Liver (tissue), 9 donors: ENCODE measurements around the gene P3H2. TPM values are rescaled to one million over a fixed set of nuclear protein-coding genes. Genes with fewer than 3 reads are reported as not detected.

ENCODE experiments used
- DNase-seq: peaks from one replicate; pipeline ENCODE4 v3.0.0-alpha.2; 2017; ENCODE audit warnings: low spot score
- H3K27ac ChIP-seq, 2 donors: one replicate each; pipeline ENCODE4 v1.7.0; 2013; ENCODE audit warnings: inconsistent platforms in 2 of 2, low read length in 2 of 2, control low read depth in 1 of 2, low read depth in 1 of 2, mild to moderate bottlenecking in 1 of 2
- H3K27me3 ChIP-seq, 4 donors: one replicate each; pipeline versions ENCODE4 v1.6.1 to v1.7.0; 2013; ENCODE audit warnings: low read length in 3 of 4, inconsistent platforms in 1 of 4, mild to moderate bottlenecking in 1 of 4, moderate library complexity in 1 of 4; ENCODE audit not compliant: control insufficient read depth in 4 of 4, insufficient read depth in 4 of 4
- H3K36me3 ChIP-seq, 4 donors: one replicate each; pipeline versions ENCODE4 v1.6.1 to v1.7.0; 2013; ENCODE audit warnings: low read length in 3 of 4, mild to moderate bottlenecking in 3 of 4, low read depth in 1 of 4, moderate library complexity in 1 of 4; ENCODE audit not compliant: control insufficient read depth in 4 of 4, insufficient read depth in 3 of 4
- H3K4me1 ChIP-seq, 4 donors: one replicate each; pipeline versions ENCODE4 v1.6.1 to v1.7.0; 2013; ENCODE audit warnings: low read length in 3 of 4, mild to moderate bottlenecking in 3 of 4, moderate library complexity in 1 of 4; ENCODE audit not compliant: control insufficient read depth in 4 of 4, insufficient read depth in 4 of 4
- H3K4me3 ChIP-seq, 3 donors: one replicate each; pipeline versions ENCODE4 v1.6.1 to v1.7.0; 2013; ENCODE audit warnings: low read length in 3 of 3, control low read depth in 1 of 3, low read depth in 1 of 3, mild to moderate bottlenecking in 1 of 3
- H3K9ac ChIP-seq, 2 donors: one replicate each; pipeline ENCODE4 v1.7.0; 2013; ENCODE audit warnings: low read length in 2 of 2, mild to moderate bottlenecking in 2 of 2, moderate library complexity in 2 of 2, control low read depth in 1 of 2, low read depth in 1 of 2
- H3K9me3 ChIP-seq, 4 donors: one replicate each; pipeline versions ENCODE4 v1.6.1 to v1.7.0; 2013; ENCODE audit warnings: low read length in 3 of 4; ENCODE audit not compliant: control insufficient read depth in 4 of 4
- EGR1 ChIP-seq, 2 donors: IDR thresholded peaks; 2 replicates each; pipeline ENCODE4 v1.6.1; 2016 to 2018; ENCODE audit warnings: antibody characterized with exemption in 2 of 2, low read depth in 2 of 2
- FOXA1 ChIP-seq: IDR thresholded peaks from 2 replicates; pipeline ENCODE4 v1.6.1; 2016; ENCODE audit warnings: antibody characterized with exemption
- FOXA2 ChIP-seq: IDR thresholded peaks from 2 replicates; pipeline ENCODE4 v1.6.1; 2016; ENCODE audit warnings: antibody characterized with exemption
- GABPA ChIP-seq, 2 donors: IDR thresholded peaks in 1 of 2; conservative IDR thresholded peaks in 1 of 2; 2 replicates each; pipeline ENCODE4 v1.6.1; 2016; ENCODE audit warnings: antibody characterized with exemption in 2 of 2, mild to moderate bottlenecking in 1 of 2, moderate library complexity in 1 of 2
- HNF4A ChIP-seq, 2 donors: conservative IDR thresholded peaks; 2 replicates each; pipeline ENCODE4 v1.6.1; 2016; ENCODE audit warnings: antibody characterized with exemption in 2 of 2, mild to moderate bottlenecking in 2 of 2
- HNF4G ChIP-seq: IDR thresholded peaks from 2 replicates; pipeline ENCODE4 v1.6.1; 2016; ENCODE audit warnings: antibody characterized with exemption
- JUND ChIP-seq, 2 donors: IDR thresholded peaks; 2 replicates each; pipeline ENCODE4 v1.6.1; 2016; ENCODE audit warnings: antibody characterized with exemption in 2 of 2
- NR2F2 ChIP-seq: IDR thresholded peaks from 2 replicates; pipeline ENCODE4 v1.6.1; 2016; ENCODE audit warnings: antibody characterized with exemption
- RAD21 ChIP-seq, 2 donors: IDR thresholded peaks; 2 replicates each; pipeline ENCODE4 v1.6.1; 2016; ENCODE audit warnings: antibody characterized with exemption in 2 of 2, mild to moderate bottlenecking in 2 of 2
- RXRA ChIP-seq, 2 donors: IDR thresholded peaks; 2 replicates each; pipeline ENCODE4 v1.6.1; 2017 to 2018; ENCODE audit warnings: antibody characterized with exemption in 2 of 2, mild to moderate bottlenecking in 1 of 2
- SP1 ChIP-seq: IDR thresholded peaks from 2 replicates; pipeline ENCODE4 v1.6.1; 2018; ENCODE audit warnings: antibody characterized with exemption, mild to moderate bottlenecking
- TAF1 ChIP-seq: conservative IDR thresholded peaks from 2 replicates; pipeline ENCODE4 v1.6.1; 2016; ENCODE audit warnings: antibody characterized with exemption, mild to moderate bottlenecking
- YY1 ChIP-seq: IDR thresholded peaks from 2 replicates; pipeline ENCODE4 v1.6.1; 2016; ENCODE audit warnings: antibody characterized with exemption, mild to moderate bottlenecking
- WGBS: extraction: QIAGEN DNeasy Blood & Tissue Kit; methylation state at CpG from one replicate; pipeline ENCODE4 v1.1.7; 2013; 5-methylcytosine and 5-hydroxymethylcytosine counted together
- polyA plus RNA-seq, 2 donors: library from polyadenylated mRNA; stranded (reverse) in 1 of 2; unstranded in 1 of 2; fragments of 200-250 nt in 1 of 2; fragments of >200 nt in 1 of 2; fragmentation: Nextera tagmentation in 1 of 2; extraction: Ambion mirVana in 1 of 2; gene quantifications; one replicate each; pipeline versions ENCODE4 v1.2.1 to v1.2.3, GENCODE V29; 2013 to 2015
- total RNA-seq, 2 donors: library from RNA; depleted of rRNA; stranded (reverse); fragments of >200 nt; gene quantifications; one replicate each; pipeline ENCODE4 v1.2.3, GENCODE V29; 2014
- TF ChIP-seq, protein P1 (sequence below): IDR thresholded peaks from 2 replicates; pipeline ENCODE4 v1.6.1; 2016; ENCODE audit warnings: antibody characterized with exemption
- TF ChIP-seq, protein P2 (sequence below): fragments of 150-350 bp; IDR thresholded peaks from 2 replicates; pipeline ENCODE4 v1.5.1; 2017; ENCODE audit warnings: improper control_type of control experiment, low read depth, low read length; ENCODE audit not compliant: missing input control
- TF ChIP-seq, protein P3 (sequence below): IDR thresholded peaks from 2 replicates; pipeline ENCODE4 v1.6.1; 2016; ENCODE audit warnings: antibody characterized with exemption, mild to moderate bottlenecking
- TF ChIP-seq, protein P4 (sequence below): IDR thresholded peaks from 2 replicates; pipeline ENCODE4 v1.6.1; 2016; ENCODE audit warnings: antibody characterized with exemption
- TF ChIP-seq, protein P5 (sequence below): IDR thresholded peaks from 2 replicates; pipeline ENCODE4 v1.6.1; 2016; ENCODE audit warnings: antibody characterized with exemption
- donor health status: healthy.
- donor health status: healthy.
- donor health status: healthy.
- donor health status: healthy.
- donor health status: healthy.

The P3H2 gene
- total and polyA plus RNA-seq, 4 donors = 1.9 to 6.9 (median 4.1) TPM

DNA sequence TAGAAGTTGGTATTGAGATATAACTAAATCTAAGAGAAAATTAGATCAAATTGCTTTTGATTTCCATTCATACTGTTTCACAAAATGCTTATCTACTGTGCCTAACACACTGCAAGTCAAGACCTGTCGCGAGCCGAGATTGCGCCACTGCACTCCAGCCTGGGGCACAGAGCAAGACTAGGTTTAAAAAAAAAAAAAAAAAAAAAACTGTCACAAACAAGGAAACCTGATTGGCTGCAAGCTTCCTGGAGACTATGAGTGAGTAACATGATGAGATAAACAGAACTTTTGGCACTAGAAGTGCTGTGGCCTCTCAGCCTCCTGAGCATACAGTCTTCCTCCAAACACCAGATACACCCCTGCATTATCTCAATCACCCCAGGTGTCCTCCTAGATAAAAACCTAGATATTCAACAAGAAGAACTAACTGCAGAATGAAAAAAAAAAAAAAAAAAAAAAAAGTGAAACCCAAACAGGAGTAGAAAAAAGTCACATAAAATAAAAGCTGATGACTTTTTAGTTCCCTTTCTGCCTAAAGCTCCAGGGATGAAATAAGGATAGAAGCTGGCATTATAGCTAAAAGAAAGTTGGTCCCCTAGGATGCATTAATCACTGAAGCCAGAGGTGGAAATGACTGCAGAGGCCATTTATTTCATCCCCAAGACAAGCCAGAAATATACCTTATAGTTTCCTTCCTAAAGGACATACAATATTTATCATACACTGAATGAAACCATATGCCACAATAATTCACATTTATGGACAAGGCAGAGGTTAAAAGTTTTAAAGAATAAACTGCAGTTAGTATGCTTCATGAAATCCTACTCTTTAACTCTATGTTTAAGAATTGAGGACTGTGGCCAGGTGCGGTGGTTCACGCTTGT, 82.4 kb downstream of the P3H2 start:
- H3K9me3 ChIP-seq = no peaks in the 10 kb centered on the region
- TF ChIP-seq HNF4G (no peak), EGR1 (IDR thresholded peaks at IDR 0.05; ENCODE audit: low read depth in 2 of 2) (no peak), FOXA1 (no peak), RAD21 (IDR thresholded peaks at IDR 0.05) (no peak), YY1 (no peak), GABPA (IDR thresholded peaks at IDR 0.05 in 1 of 2, conservative IDR thresholded peaks at IDR 0.05 in 1 of 2) (no peak), HNF4A (conservative IDR thresholded peaks at IDR 0.05) (no peak), NR2F2 (peak; percentile 9), TAF1 (no peak)
- no peak overlapping the region for H3K4me3 ChIP-seq
- H3K27ac ChIP-seq = no peak overlapping the region
- no peaks in the 10 kb centered on the region for H3K4me1 ChIP-seq
- H3K27me3 ChIP-seq = peaks cover 0 to 4% (median 1%) of the 10 kb centered on the region in 4 donors
- no peak overlapping the region for H3K9ac ChIP-seq
- no peaks in the 10 kb centered on the region for H3K36me3 ChIP-seq
- WGBS = 50% methylated on average over 6 of the region's 6 CpGs
- no peak for DNase-seq

DNA sequence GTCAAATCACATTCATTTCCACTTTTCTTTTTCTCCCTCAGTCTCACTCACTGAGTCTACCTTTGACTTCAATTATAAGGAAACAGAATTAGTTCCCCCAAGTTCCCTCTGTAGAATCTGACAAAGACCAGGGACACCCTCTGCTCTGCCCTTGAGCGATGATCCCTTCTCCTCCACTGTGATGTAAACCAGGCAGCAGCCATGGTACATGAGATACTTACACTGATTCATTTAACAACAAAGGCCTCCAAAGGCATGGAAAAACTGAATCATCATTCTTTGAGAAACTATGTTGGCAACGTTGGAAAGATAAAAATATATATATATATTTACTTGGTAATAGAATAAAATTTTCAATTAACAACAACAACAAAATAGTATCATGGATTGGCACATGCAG, 84.1 kb downstream of the P3H2 start:
- H3K9me3 ChIP-seq = no peaks in the 10 kb centered on the region
- H3K27ac ChIP-seq = no peak overlapping the region
- 74% methylated on average over 2 of the region's 2 CpGs for WGBS
- no peak for DNase-seq
- TF ChIP-seq HNF4G (no peak), EGR1 (IDR thresholded peaks at IDR 0.05; ENCODE audit: low read depth in 2 of 2) (no peak), RXRA (IDR thresholded peaks at IDR 0.05) (no peak), SP1 (no peak), JUND (IDR thresholded peaks at IDR 0.05) (no peak), FOXA1 (no peak), FOXA2 (no peak), HNF4A (conservative IDR thresholded peaks at IDR 0.05) (no peak), TAF1 (no peak), GABPA (IDR thresholded peaks at IDR 0.05 in 1 of 2, conservative IDR thresholded peaks at IDR 0.05 in 1 of 2) (no peak), NR2F2 (no peak), YY1 (no peak), RAD21 (IDR thresholded peaks at IDR 0.05) (no peak)
- TF ChIP-seq, protein P1, sequence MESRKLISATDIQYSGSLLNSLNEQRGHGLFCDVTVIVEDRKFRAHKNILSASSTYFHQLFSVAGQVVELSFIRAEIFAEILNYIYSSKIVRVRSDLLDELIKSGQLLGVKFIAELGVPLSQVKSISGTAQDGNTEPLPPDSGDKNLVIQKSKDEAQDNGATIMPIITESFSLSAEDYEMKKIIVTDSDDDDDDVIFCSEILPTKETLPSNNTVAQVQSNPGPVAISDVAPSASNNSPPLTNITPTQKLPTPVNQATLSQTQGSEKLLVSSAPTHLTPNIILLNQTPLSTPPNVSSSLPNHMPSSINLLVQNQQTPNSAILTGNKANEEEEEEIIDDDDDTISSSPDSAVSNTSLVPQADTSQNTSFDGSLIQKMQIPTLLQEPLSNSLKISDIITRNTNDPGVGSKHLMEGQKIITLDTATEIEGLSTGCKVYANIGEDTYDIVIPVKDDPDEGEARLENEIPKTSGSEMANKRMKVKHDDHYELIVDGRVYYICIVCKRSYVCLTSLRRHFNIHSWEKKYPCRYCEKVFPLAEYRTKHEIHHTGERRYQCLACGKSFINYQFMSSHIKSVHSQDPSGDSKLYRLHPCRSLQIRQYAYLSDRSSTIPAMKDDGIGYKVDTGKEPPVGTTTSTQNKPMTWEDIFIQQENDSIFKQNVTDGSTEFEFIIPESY = no peak
- TF ChIP-seq, protein P2, sequence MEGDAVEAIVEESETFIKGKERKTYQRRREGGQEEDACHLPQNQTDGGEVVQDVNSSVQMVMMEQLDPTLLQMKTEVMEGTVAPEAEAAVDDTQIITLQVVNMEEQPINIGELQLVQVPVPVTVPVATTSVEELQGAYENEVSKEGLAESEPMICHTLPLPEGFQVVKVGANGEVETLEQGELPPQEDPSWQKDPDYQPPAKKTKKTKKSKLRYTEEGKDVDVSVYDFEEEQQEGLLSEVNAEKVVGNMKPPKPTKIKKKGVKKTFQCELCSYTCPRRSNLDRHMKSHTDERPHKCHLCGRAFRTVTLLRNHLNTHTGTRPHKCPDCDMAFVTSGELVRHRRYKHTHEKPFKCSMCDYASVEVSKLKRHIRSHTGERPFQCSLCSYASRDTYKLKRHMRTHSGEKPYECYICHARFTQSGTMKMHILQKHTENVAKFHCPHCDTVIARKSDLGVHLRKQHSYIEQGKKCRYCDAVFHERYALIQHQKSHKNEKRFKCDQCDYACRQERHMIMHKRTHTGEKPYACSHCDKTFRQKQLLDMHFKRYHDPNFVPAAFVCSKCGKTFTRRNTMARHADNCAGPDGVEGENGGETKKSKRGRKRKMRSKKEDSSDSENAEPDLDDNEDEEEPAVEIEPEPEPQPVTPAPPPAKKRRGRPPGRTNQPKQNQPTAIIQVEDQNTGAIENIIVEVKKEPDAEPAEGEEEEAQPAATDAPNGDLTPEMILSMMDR = no peak
- TF ChIP-seq, protein P3, sequence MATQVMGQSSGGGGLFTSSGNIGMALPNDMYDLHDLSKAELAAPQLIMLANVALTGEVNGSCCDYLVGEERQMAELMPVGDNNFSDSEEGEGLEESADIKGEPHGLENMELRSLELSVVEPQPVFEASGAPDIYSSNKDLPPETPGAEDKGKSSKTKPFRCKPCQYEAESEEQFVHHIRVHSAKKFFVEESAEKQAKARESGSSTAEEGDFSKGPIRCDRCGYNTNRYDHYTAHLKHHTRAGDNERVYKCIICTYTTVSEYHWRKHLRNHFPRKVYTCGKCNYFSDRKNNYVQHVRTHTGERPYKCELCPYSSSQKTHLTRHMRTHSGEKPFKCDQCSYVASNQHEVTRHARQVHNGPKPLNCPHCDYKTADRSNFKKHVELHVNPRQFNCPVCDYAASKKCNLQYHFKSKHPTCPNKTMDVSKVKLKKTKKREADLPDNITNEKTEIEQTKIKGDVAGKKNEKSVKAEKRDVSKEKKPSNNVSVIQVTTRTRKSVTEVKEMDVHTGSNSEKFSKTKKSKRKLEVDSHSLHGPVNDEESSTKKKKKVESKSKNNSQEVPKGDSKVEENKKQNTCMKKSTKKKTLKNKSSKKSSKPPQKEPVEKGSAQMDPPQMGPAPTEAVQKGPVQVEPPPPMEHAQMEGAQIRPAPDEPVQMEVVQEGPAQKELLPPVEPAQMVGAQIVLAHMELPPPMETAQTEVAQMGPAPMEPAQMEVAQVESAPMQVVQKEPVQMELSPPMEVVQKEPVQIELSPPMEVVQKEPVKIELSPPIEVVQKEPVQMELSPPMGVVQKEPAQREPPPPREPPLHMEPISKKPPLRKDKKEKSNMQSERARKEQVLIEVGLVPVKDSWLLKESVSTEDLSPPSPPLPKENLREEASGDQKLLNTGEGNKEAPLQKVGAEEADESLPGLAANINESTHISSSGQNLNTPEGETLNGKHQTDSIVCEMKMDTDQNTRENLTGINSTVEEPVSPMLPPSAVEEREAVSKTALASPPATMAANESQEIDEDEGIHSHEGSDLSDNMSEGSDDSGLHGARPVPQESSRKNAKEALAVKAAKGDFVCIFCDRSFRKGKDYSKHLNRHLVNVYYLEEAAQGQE = no peak
- TF ChIP-seq, protein P4, sequence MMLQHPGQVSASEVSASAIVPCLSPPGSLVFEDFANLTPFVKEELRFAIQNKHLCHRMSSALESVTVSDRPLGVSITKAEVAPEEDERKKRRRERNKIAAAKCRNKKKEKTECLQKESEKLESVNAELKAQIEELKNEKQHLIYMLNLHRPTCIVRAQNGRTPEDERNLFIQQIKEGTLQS = no peak
- TF ChIP-seq, protein P5, sequence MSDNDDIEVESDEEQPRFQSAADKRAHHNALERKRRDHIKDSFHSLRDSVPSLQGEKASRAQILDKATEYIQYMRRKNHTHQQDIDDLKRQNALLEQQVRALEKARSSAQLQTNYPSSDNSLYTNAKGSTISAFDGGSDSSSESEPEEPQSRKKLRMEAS = no peak
- no peaks in the 10 kb centered on the region for H3K36me3 ChIP-seq
- no peaks in the 10 kb centered on the region for H3K4me1 ChIP-seq
- H3K4me3 ChIP-seq = no peak overlapping the region
- peaks cover 0 to 4% (median 1%) of the 10 kb centered on the region in 4 donors for H3K27me3 ChIP-seq
- no peak overlapping the region for H3K9ac ChIP-seq
